ENCODE results near the gene CRYBG1. TPM values are rescaled to one million over a fixed set of nuclear protein-coding genes. Genes with fewer than 3 reads are reported as not detected.

Gene CRYBG1
- total and polyA plus RNA-seq, 2 of the 4 experiments (the other 2 are of a cell fraction), result 0.38 to 1.1 TPM

GRCh38 chr6:106318061-106318460 is 42.5 kb upstream of the CRYBG1 start:
- H4K5ac ChIP-seq (ENCODE audit: low read depth, low read length), result no peak overlapping the region
- H3K4ac ChIP-seq (ENCODE audit: low read depth, low read length), result no peak overlapping the region
- peaks cover 17 to 40% of the 10 kb centered on the region in 2 experiments for H3K79me1 ChIP-seq (ENCODE audit: low read depth in 1 of 2, low read length in 2 of 2)
- H4K20me1 ChIP-seq (ENCODE audit: insufficient read depth, low read length), result peaks cover 10% of the 10 kb centered on the region; the same call in 1 of the 2 replicates
- H2BK20ac ChIP-seq (ENCODE audit: low read depth, low read length), result no peak overlapping the region
- no peak overlapping the region for H3K18ac ChIP-seq (ENCODE audit: low read depth, low read length)
- no peaks in the 10 kb centered on the region for H3K27me3 ChIP-seq (ENCODE audit: control insufficient read depth, insufficient read depth, low read length)
- ChIA-PET CTCF (no interaction called here), POLR2A (ENCODE audit: unreplicated experiment) (no interaction called here)
- no peak overlapping the region for H2AFZ ChIP-seq (replicated peaks; ENCODE audit: low read length, poor library complexity)
- H3K27ac ChIP-seq (ENCODE audit: insufficient read depth, low read length), result no peak overlapping the region
- dilution Hi-C loops (cut with HindIII; ENCODE audit: low sequenced_read_pairs, unreplicated experiment), result no loop called here
- intact Hi-C loops (cut with micrococcal nuclease), result no loop called here
- no peak overlapping the region for H3K4me3 ChIP-seq (ENCODE audit: insufficient read depth, low read depth, low read length)
- no peak overlapping the region for H2BK15ac ChIP-seq (ENCODE audit: low read depth, low read length)
- TF ChIP-seq CHD1 (IDR thresholded peaks at IDR 0.05; ENCODE audit: low read depth, low read length) (no peak), CTCF (conservative IDR thresholded peaks at IDR 0.05; ENCODE audit: low read depth, low read length) (no peak), RCOR1 (IDR thresholded peaks at IDR 0.05; ENCODE audit: insufficient replicate concordance, low read length) (no peak), MXI1 (IDR thresholded peaks at IDR 0.05; ENCODE audit: borderline replicate concordance, low read depth, low read length) (no peak), MAZ (IDR thresholded peaks at IDR 0.05; ENCODE audit: borderline replicate concordance, low read depth, low read length) (no peak), CEBPB (IDR thresholded peaks at IDR 0.05; ENCODE audit: low read depth, low read length) (no peak), ELK1 (IDR thresholded peaks at IDR 0.05; ENCODE audit: borderline replicate concordance, low read depth, low read length) (no peak), RAD21 (IDR thresholded peaks at IDR 0.05; ENCODE audit: low read length) (no peak), FOS (IDR thresholded peaks at IDR 0.05; ENCODE audit: low read depth, low read length) (no peak), POLR2A (IDR thresholded peaks at IDR 0.05; ENCODE audit: low read depth, low read length) (no peak), BHLHE40 (IDR thresholded peaks at IDR 0.05; ENCODE audit: low read depth, low read length) (no peak), MAFK (IDR thresholded peaks at IDR 0.05; ENCODE audit: low read depth, low read length) (no peak), RFX5 (IDR thresholded peaks at IDR 0.05; ENCODE audit: low read depth, low read length) (no peak), SMC3 (IDR thresholded peaks at IDR 0.05; ENCODE audit: low read depth, low read length) (no peak), USF2 (IDR thresholded peaks at IDR 0.05; ENCODE audit: low read depth, low read length) (no peak), NFE2L2 (IDR thresholded peaks at IDR 0.05; ENCODE audit: low read depth, low read length) (no peak)
- H2BK5ac ChIP-seq (ENCODE audit: low read depth, low read length, poor library complexity, severe bottlenecking), result no peak overlapping the region
- ATAC-seq (ENCODE audit: low read depth), result no peak
- H2AK5ac ChIP-seq (ENCODE audit: low read depth, low read length), result no peak overlapping the region
- 0 out of 2 replicates have a peak, but pooled peaks cover 2% of the 10 kb centered on the region for H3K36me3 ChIP-seq (ENCODE audit: control insufficient read depth, insufficient read depth, low read length)
- H3K23ac ChIP-seq (ENCODE audit: low read depth, low read length), result no peak overlapping the region; the same call in 1 of the 2 replicates
- H3K9me3 ChIP-seq (ENCODE audit: control insufficient read depth, insufficient read depth, low read length), result no peaks in the 10 kb centered on the region
- no peak overlapping the region for H2AK9ac ChIP-seq (replicated peaks; ENCODE audit: low read depth, low read length, poor library complexity)
- WGBS, 2 experiments (ENCODE audit: extremely low coverage in 2 of 2, insufficient read length in 1 of 2), result no CpG with 5 or more reads among the region's 2 CpGs
- no peak overlapping the region for H3K9ac ChIP-seq (ENCODE audit: low read depth, low read length)
- no peak overlapping the region for H2BK120ac ChIP-seq (ENCODE audit: low read depth, low read length)
- peaks cover 3% of the 10 kb centered on the region; the same call in 1 of the 2 replicates for H3K9me1 ChIP-seq (ENCODE audit: insufficient read depth, low read length)
- no peak overlapping the region for H4K8ac ChIP-seq (ENCODE audit: low read depth in 2 of 2, low read length in 2 of 2)
- no peak overlapping the region for H4K91ac ChIP-seq (ENCODE audit: insufficient read depth, low read depth, low read length)
- no peak overlapping the region for H3K4me2 ChIP-seq (ENCODE audit: low read depth, low read length)
- DNase-seq, result no peak
- no TSS peak for BruUV-seq (replicated peaks)
- in situ Hi-C loops (cut with MboI; ENCODE audit: low sequenced_read_pairs), result no loop called here
- no peak overlapping the region for H3K14ac ChIP-seq (replicated peaks; ENCODE audit: low read depth, low read length)
- H3K56ac ChIP-seq (ENCODE audit: extremely low read depth, insufficient read depth, low read length), result no peak overlapping the region
- H3K4me1 ChIP-seq (ENCODE audit: control insufficient read depth, insufficient read depth, low read length), result peaks cover under 1% of the 10 kb centered on the region; the same call in 1 of the 2 replicates

Data from IMR-90 (cell line).